ENCODE data around the gene GSTT4. TPM values are rescaled to one million over a fixed set of nuclear protein-coding genes. Genes with fewer than 3 reads are reported as not detected.

The GSTT4 gene
- total and polyA plus RNA-seq, 4 experiments from 2014 or later: not detected

DNA sequence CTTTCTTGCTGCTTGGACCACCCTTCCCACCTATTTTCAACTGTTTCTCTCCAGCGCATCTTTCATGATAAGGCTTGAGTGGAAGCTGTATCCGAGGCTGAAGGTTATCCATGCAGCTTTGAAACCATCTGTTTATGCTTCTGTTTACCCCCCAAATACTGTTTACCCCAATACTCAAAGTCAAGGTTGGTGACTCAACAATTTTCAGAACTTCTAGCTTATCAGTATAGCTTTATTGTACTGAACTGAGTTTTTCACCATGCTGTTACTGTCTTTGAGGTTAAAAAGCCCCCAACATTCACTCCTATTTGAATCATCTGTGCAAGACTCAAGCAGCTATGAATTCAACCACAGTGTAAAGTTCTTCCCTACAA lies 4.8 kb upstream of the GSTT4 start:
- ChIA-PET CTCF (ENCODE audit: partially characterized antibody) (interaction anchor here (0.7 to 1.4 kb wide), 5 partner anchors 65 to 237 kb away, joined by 3 to 4 read pairs (median 3); no protein-coding TSS in a partner anchor), POLR2A (ENCODE audit: partially characterized antibody) (interaction anchor here (1.4 to 4.1 kb wide), 5 partner anchors 20 to 418 kb away, joined by 7 to 42 read pairs (median 10); partner anchors contain the start of gene ADORA2A)
- Histone ChIP-seq H3K27me3 (ENCODE audit: insufficient read depth, low read length) (no peaks in the 10 kb centered on the region), H3K36me3 (ENCODE audit: insufficient read depth, low read length) (no peaks in the 10 kb centered on the region), H3K27ac (ENCODE audit: low read depth, low read length) (no peak overlapping the region), H3K4me1 (ENCODE audit: insufficient read depth, low read length) (peaks cover 23% of the 10 kb centered on the region), H3K9me3 (ENCODE audit: control insufficient read depth in 1 of 2, low read length in 2 of 2) (no peaks in the 10 kb centered on the region), H3K4me3 (ENCODE audit: low read length in 2 of 2) (no peak overlapping the region)
- Mint-ChIP-seq H3K4me1 (peaks cover 24 to 48% (median 30%) of the 10 kb centered on the region in 4 donors), H3K36me3 (peaks cover 0 to 9% of the 10 kb centered on the region in 2 donors), H3K4me3 (peak overlapping the region; percentile 24 to 72 (median 67)), H3K27me3 (peaks cover 0 to 5% of the 10 kb centered on the region in 2 donors), H3K27ac (peak overlapping the region; percentile 63 to 99 (median 84)), H3K9me3 (peaks cover 0 to 5% (median 0%) of the 10 kb centered on the region in 8 donors)
- intact Hi-C loops (cut with micrococcal nuclease): loop anchor here (5.0 kb wide), 1 partner anchor 422 kb away; no protein-coding TSS in a partner anchor
- no peak for DNase-seq

DNA sequence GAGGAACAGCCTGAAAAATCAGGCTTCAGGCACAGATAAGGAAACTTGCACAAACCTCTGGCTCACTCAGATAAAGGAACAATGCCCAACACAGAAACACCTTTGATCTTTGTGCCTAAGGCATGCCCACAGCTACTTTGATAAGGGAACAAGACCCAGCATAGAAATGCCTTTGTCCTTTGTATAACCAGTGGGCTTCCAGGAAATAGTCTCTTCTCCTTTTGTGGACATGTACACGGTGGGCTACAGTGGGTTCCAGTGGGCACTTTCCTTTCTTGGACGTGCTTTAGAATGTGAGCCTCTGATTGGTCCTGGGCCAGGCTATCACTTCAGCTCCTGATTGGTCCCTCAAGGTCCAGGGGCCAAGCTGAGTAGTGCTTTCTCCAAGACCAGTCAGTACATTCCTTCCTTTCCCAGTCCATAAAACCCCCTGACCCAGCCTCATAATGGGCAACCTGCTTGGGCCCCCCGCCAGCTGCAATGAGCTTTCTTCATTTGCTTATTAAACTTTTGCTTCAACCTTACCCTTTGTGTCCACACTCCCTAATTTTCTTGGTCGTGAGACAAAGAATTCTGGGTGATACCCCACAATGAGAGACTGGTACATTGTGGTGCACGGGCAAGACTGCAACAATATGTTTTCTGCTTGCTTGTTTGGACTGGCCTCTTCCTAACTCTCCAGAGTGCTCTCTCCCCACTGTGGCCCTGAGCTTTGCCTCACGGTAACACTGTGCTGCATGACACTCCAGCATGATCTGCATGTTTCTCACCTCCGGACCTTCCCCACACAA lies 4.2 kb upstream of the GSTT4 start:
- Histone ChIP-seq H3K27ac (ENCODE audit: low read depth, low read length) (no peak overlapping the region), H3K4me3 (ENCODE audit: low read length in 2 of 2) (no peak overlapping the region), H3K27me3 (ENCODE audit: insufficient read depth, low read length) (no peaks in the 10 kb centered on the region), H3K36me3 (ENCODE audit: insufficient read depth, low read length) (no peaks in the 10 kb centered on the region), H3K9me3 (ENCODE audit: control insufficient read depth in 1 of 2, low read length in 2 of 2) (no peaks in the 10 kb centered on the region), H3K4me1 (ENCODE audit: insufficient read depth, low read length) (peaks cover 23% of the 10 kb centered on the region)
- POLR2A ChIA-PET (ENCODE audit: partially characterized antibody): interaction anchor here (4.1 kb wide), 1 partner anchor 147 kb away, joined by 42 read pairs; no protein-coding TSS in a partner anchor
- intact Hi-C loops (cut with micrococcal nuclease): loop anchor here (5.0 kb wide), 1 partner anchor 423 kb away; no protein-coding TSS in a partner anchor
- peaks cover 0 to 9% of the 10 kb centered on the region in 2 donors for H3K36me3 Mint-ChIP-seq
- H3K9me3 Mint-ChIP-seq: peaks cover 0 to 5% (median 0%) of the 10 kb centered on the region in 8 donors
- DNase-seq: no peak
- peak overlapping the region in 4 of 8 donors; percentile 24 to 67 (median 41) for H3K4me3 Mint-ChIP-seq
- peaks cover 21 to 43% (median 26%) of the 10 kb centered on the region in 4 donors for H3K4me1 Mint-ChIP-seq
- H3K27me3 Mint-ChIP-seq: peaks cover 0 to 5% of the 10 kb centered on the region in 2 donors
- peak overlapping the region in 5 of 7 donors; percentile 63 to 99 (median 85) for H3K27ac Mint-ChIP-seq
- CTCF ChIA-PET (ENCODE audit: partially characterized antibody): interaction anchor here (1.0 to 1.3 kb wide), 2 partner anchors 145 to 147 kb away, joined by 3 read pairs; no protein-coding TSS in a partner anchor

DNA sequence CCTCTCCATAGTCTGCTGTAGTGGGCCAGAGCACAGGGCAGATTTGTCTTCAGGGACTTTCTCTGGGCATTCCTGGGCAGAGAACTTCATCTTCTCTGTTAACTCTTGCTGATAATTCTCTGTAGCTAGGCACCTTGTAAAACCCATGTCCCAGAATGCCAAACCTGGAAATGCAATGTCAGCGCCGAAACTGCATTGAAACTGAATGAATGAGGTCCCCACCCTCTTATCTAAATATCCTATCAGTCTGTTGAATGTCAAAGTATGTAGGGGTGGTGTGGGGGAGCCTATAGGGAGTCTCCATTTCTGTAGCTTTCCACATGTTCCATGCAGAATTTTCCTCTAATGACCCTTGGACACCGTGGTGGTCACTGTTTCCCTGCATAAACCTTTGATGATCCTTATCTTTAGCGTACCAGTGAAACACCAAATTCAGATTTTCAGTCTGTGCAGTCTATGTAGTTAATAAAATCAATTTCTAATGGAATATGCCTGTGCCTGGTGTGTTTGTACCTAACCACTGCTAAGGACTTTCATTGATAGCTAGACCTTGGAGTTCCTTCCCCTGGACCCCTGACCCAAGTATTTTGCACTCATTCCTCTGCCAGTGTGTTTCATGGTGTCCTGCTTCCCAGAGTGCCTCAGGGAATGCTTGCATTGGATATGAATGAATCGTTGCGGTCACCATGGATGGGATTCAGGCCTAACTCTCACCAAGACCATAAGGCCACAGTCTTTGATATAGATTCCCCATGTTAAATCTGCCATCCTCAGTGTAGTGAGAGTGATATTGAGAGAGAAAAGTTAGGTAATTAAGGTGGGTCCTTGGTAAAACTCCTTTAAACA lies 3.4 kb upstream of the GSTT4 start:
- intact Hi-C loops (cut with micrococcal nuclease): no loop called here

DNA sequence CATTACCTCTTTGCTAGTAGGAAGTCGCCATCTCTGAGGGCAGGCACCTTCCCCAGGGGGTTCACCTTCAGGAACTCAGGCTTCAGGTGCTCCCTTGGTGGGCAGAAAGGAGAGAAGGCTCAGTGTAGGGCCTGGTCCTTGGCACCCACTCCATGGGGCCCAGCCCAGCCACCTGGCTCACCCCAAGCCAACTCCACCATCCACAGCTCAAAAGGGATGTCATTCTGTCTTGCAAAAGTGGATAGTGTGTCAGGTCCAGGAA lies 2.7 kb upstream of the GSTT4 start:
- Histone ChIP-seq H3K4me1 (ENCODE audit: insufficient read depth, low read length) (peaks cover 19% of the 10 kb centered on the region), H3K9me3 (ENCODE audit: control insufficient read depth in 1 of 2, low read length in 2 of 2) (no peaks in the 10 kb centered on the region), H3K27me3 (ENCODE audit: insufficient read depth, low read length) (no peaks in the 10 kb centered on the region), H3K36me3 (ENCODE audit: insufficient read depth, low read length) (no peaks in the 10 kb centered on the region), H3K27ac (ENCODE audit: low read depth, low read length) (no peak overlapping the region), H3K4me3 (ENCODE audit: low read length in 2 of 2) (no peak overlapping the region)
- Mint-ChIP-seq H3K4me3 (no peak overlapping the region), H3K36me3 (peaks cover 0 to 9% of the 10 kb centered on the region in 2 donors), H3K27ac (peak overlapping the region in 1 of 7 donors; percentile 64), H3K27me3 (peaks cover 5 to 8% of the 10 kb centered on the region in 2 donors), H3K4me1 (peaks cover 13 to 30% (median 17%) of the 10 kb centered on the region in 4 donors), H3K9me3 (peaks cover 0 to 5% (median 0%) of the 10 kb centered on the region in 8 donors)
- no peak for DNase-seq
- intact Hi-C loops (cut with micrococcal nuclease): no loop called here
- CTCF ChIA-PET (ENCODE audit: partially characterized antibody): no interaction called here
- POLR2A ChIA-PET (ENCODE audit: partially characterized antibody): interaction anchor here (4.1 kb wide), 1 partner anchor 149 kb away, joined by 42 read pairs; no protein-coding TSS in a partner anchor

More for the DNA sequence above, 3.4 kb upstream of the GSTT4 start:
- H3K9me3 Mint-ChIP-seq: peaks cover 0 to 5% (median 0%) of the 10 kb centered on the region in 8 donors
- ChIA-PET POLR2A (ENCODE audit: partially characterized antibody) (interaction anchor here (4.1 kb wide), 1 partner anchor 148 kb away, joined by 42 read pairs; no protein-coding TSS in a partner anchor), CTCF (ENCODE audit: partially characterized antibody) (no interaction called here)
- Histone ChIP-seq H3K27me3 (ENCODE audit: insufficient read depth, low read length) (no peaks in the 10 kb centered on the region), H3K9me3 (ENCODE audit: control insufficient read depth in 1 of 2, low read length in 2 of 2) (no peaks in the 10 kb centered on the region), H3K27ac (ENCODE audit: low read depth, low read length) (no peak overlapping the region), H3K36me3 (ENCODE audit: insufficient read depth, low read length) (no peaks in the 10 kb centered on the region), H3K4me3 (ENCODE audit: low read length in 2 of 2) (no peak overlapping the region), H3K4me1 (ENCODE audit: insufficient read depth, low read length) (peaks cover 21% of the 10 kb centered on the region)
- no peak overlapping the region for H3K4me3 Mint-ChIP-seq
- H3K27me3 Mint-ChIP-seq: peaks cover under 1 to 5% of the 10 kb centered on the region in 2 donors
- H3K36me3 Mint-ChIP-seq: peaks cover 0 to 9% of the 10 kb centered on the region in 2 donors
- DNase-seq: no peak
- peaks cover 15 to 35% (median 21%) of the 10 kb centered on the region in 4 donors for H3K4me1 Mint-ChIP-seq
- peak overlapping the region in 2 of 7 donors; percentile 50 to 51 for H3K27ac Mint-ChIP-seq

DNA sequence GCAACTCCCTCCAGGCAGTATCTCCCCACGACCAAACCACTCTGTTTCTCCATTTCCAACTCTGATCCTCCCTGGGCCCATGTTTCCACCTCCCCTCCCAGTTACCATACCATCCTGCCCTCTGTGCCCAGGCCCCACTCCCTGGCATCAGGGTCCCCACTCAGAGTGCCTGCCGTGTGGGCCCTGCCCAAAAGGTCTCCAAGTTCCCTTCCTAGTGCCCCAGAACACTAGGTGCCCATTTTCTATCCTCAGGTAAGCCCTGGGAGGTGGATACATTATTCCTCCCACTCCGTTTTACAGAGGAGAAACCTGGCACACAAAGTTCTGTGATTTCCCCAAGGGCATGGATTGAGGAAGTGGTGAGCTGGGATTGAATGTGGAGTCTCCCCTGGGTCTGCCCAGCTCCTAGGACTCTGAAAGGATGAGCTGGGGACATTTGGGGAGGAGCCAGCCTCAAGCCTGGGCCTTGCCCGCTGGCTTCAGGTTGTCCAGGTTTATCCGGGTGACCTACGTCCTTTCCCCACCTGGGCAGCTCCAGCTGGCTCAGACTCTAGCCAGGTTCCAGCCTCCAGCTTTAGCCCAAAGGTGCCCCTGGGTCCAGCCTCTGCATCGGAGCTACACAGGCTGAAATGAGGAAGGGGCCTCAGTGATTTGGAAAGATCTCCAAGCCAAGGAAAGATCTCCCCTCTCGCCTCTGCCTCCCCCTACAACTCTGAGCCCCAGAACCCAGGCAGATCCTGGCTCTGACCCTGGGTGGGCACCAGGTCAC lies 2.2 kb upstream of the GSTT4 start:
- H3K27ac Mint-ChIP-seq: peak overlapping the region in 1 of 7 donors; percentile 64
- no peak overlapping the region for H3K27ac ChIP-seq (ENCODE audit: low read depth, low read length)
- no peaks in the 10 kb centered on the region for H3K9me3 ChIP-seq (ENCODE audit: control insufficient read depth in 1 of 2, low read length in 2 of 2)
- DNase-seq: no peak
- intact Hi-C loops (cut with micrococcal nuclease): no loop called here
- peaks cover 15% of the 10 kb centered on the region for H3K4me1 ChIP-seq (ENCODE audit: insufficient read depth, low read length)
- peaks cover 5 to 8% of the 10 kb centered on the region in 2 donors for H3K27me3 Mint-ChIP-seq
- no peak overlapping the region for H3K4me3 Mint-ChIP-seq
- H3K4me1 Mint-ChIP-seq: peaks cover 11 to 28% (median 15%) of the 10 kb centered on the region in 4 donors
- CTCF ChIA-PET (ENCODE audit: partially characterized antibody): no interaction called here
- no peaks in the 10 kb centered on the region for H3K36me3 ChIP-seq (ENCODE audit: insufficient read depth, low read length)
- H3K4me3 ChIP-seq (ENCODE audit: low read length in 2 of 2): no peak overlapping the region
- peaks cover 0 to 9% of the 10 kb centered on the region in 2 donors for H3K36me3 Mint-ChIP-seq
- POLR2A ChIA-PET (ENCODE audit: partially characterized antibody): interaction anchor here (1.2 to 4.1 kb wide), 2 partner anchors 9 to 149 kb away, joined by 3 to 42 read pairs; no protein-coding TSS in a partner anchor
- no peaks in the 10 kb centered on the region for H3K27me3 ChIP-seq (ENCODE audit: insufficient read depth, low read length)
- peaks cover 0 to 5% (median 0%) of the 10 kb centered on the region in 8 donors for H3K9me3 Mint-ChIP-seq

DNA sequence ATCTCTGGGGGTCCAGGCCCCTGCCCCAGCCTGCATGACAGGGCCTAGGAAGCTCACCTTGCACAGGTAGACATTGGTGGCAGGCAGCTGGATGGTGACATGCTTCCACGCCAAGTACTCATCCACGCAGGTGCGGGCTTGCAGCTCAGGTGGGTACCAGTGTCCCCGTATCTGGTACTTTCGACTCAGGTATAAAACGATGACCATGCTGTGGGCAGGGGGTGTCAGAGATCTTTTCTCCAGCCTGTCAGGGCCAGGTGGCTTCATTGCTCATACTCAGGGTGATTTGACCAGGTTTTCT lies 1.6 kb upstream of the GSTT4 start:
- intact Hi-C loops (cut with micrococcal nuclease): no loop called here
- CTCF ChIA-PET (ENCODE audit: partially characterized antibody): no interaction called here
- H3K4me1 Mint-ChIP-seq: peaks cover 8 to 22% (median 12%) of the 10 kb centered on the region in 4 donors

More for the DNA sequence above, 1.6 kb upstream of the GSTT4 start:
- no peaks in the 10 kb centered on the region for H3K27me3 ChIP-seq (ENCODE audit: insufficient read depth, low read length)
- H3K36me3 ChIP-seq (ENCODE audit: insufficient read depth, low read length): no peaks in the 10 kb centered on the region
- H3K4me1 ChIP-seq (ENCODE audit: insufficient read depth, low read length): peaks cover 9% of the 10 kb centered on the region
- Mint-ChIP-seq H3K27ac (no peak overlapping the region), H3K27me3 (peaks cover 5 to 13% of the 10 kb centered on the region in 2 donors), H3K9me3 (peaks cover 0 to 5% (median 0%) of the 10 kb centered on the region in 8 donors), H3K4me3 (no peak overlapping the region), H3K36me3 (peaks cover 0 to 9% of the 10 kb centered on the region in 2 donors)
- no peaks in the 10 kb centered on the region for H3K9me3 ChIP-seq (ENCODE audit: control insufficient read depth in 1 of 2, low read length in 2 of 2)
- H3K4me3 ChIP-seq (ENCODE audit: low read length in 2 of 2): no peak overlapping the region
- POLR2A ChIA-PET (ENCODE audit: partially characterized antibody): interaction anchor here (1.2 kb wide), 1 partner anchor 10 kb away, joined by 3 read pairs; no protein-coding TSS in a partner anchor
- no peak overlapping the region for H3K27ac ChIP-seq (ENCODE audit: low read depth, low read length)
- no peak for DNase-seq

Measured in CD4-positive, alpha-beta memory T cell (primary cell).